Measurements from ENCODE around the gene P4HA3. TPM values are rescaled to one million over a fixed set of nuclear protein-coding genes. Genes with fewer than 3 reads are reported as not detected.

The P4HA3 gene
- total RNA-seq, 1 experiment from 2014 or later = 0.91 TPM

DNA sequence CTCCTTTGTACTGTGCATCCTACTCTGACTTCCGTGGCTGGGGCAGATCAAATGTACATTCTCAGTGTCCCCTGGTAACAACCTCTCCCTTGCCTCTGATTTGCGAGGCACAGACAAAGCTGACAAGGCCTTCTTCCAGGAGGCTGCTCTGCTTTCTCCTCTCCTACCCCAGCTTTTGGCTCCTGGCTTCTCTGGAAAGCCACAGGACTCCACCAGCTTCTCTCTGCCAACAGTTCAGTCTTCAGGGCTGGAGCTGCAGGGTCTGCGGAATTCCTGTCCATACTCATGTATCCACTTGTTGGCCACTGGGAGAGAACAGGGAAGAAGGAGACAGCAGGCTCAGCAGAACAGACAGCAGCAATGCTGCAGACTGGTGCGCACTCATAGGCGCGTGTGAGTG lies 44.4 kb downstream of the P4HA3 start:
- H3K36me3 ChIP-seq (ENCODE audit: control insufficient read depth in 1 of 2, insufficient read depth in 2 of 2, low read length in 2 of 2) = no peaks in the 10 kb centered on the region
- no peak overlapping the region for H3K4me2 ChIP-seq (ENCODE audit: low read length)
- no peak overlapping the region for H3K27ac ChIP-seq (ENCODE audit: low read depth, low read length)
- ATAC-seq = no peak
- intact Hi-C loops (cut with micrococcal nuclease) = no loop called here
- ChIA-PET CTCF (no interaction called here), RAD21 (ENCODE audit: low non-redundant PET in 1 of 2, low total read pairs in 2 of 2, uncharacterized antibody in 2 of 2, unreplicated experiment in 2 of 2) (no interaction called here), POLR2A (no interaction called here)
- H3K79me2 ChIP-seq (ENCODE audit: insufficient read depth, low read length) = no peaks in the 10 kb centered on the region
- no TSS peak for BruUV-seq (replicated peaks)
- no peak for DNase-seq (ENCODE audit: low read depth, low spot score)
- H4K20me1 ChIP-seq (ENCODE audit: insufficient read depth) = no peaks in the 10 kb centered on the region
- no peak overlapping the region for H2AFZ ChIP-seq (ENCODE audit: low read depth, low read length, poor library complexity, severe bottlenecking)
- peaks cover 3% of the 10 kb centered on the region; the same call in 1 of the 2 replicates for H3K9me2 ChIP-seq (ENCODE audit: insufficient read depth)
- no peaks in the 10 kb centered on the region for H3K4me1 ChIP-seq (ENCODE audit: control insufficient read depth in 1 of 2, insufficient read depth in 2 of 2, low read length in 2 of 2)
- H3K27me3 ChIP-seq (ENCODE audit: insufficient read depth, low read length) = no peaks in the 10 kb centered on the region
- H3K9me3 ChIP-seq (ENCODE audit: control insufficient read depth in 1 of 2, insufficient read depth in 1 of 2, low read depth in 1 of 2, low read length in 2 of 2) = no peaks in the 10 kb centered on the region
- H3K9ac ChIP-seq (ENCODE audit: low read length) = no peak overlapping the region
- TF ChIP-seq, protein P1, sequence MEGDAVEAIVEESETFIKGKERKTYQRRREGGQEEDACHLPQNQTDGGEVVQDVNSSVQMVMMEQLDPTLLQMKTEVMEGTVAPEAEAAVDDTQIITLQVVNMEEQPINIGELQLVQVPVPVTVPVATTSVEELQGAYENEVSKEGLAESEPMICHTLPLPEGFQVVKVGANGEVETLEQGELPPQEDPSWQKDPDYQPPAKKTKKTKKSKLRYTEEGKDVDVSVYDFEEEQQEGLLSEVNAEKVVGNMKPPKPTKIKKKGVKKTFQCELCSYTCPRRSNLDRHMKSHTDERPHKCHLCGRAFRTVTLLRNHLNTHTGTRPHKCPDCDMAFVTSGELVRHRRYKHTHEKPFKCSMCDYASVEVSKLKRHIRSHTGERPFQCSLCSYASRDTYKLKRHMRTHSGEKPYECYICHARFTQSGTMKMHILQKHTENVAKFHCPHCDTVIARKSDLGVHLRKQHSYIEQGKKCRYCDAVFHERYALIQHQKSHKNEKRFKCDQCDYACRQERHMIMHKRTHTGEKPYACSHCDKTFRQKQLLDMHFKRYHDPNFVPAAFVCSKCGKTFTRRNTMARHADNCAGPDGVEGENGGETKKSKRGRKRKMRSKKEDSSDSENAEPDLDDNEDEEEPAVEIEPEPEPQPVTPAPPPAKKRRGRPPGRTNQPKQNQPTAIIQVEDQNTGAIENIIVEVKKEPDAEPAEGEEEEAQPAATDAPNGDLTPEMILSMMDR (IDR thresholded peaks at IDR 0.05 in 2 of 3, conservative IDR thresholded peaks at IDR 0.05 in 1 of 3; ENCODE audit: borderline replicate concordance in 1 of 3, insufficient read depth in 1 of 3, low read depth in 2 of 3, low read length in 2 of 3) = no peak
- TF ChIP-seq EGR1 (IDR thresholded peaks at IDR 0.05; ENCODE audit: low read depth) (no peak), CEBPB (IDR thresholded peaks at IDR 0.05; ENCODE audit: low read depth) (no peak), CBX3 (IDR thresholded peaks at IDR 0.05; ENCODE audit: low read depth) (no peak), ELF1 (IDR thresholded peaks at IDR 0.05; ENCODE audit: borderline replicate concordance, low read depth) (no peak), EZH2phosphoT487 (IDR thresholded peaks at IDR 0.05; ENCODE audit: borderline replicate concordance) (no peak), EZH2 (IDR thresholded peaks at IDR 0.05) (no peak), POLR2A (IDR thresholded peaks at IDR 0.05; ENCODE audit: borderline replicate concordance, extremely low read depth, insufficient read depth, insufficient read length) (no peak), FOSL1 (IDR thresholded peaks at IDR 0.05; ENCODE audit: low read depth) (no peak), SRF (IDR thresholded peaks at IDR 0.05; ENCODE audit: low read depth) (no peak), TCF7L2 (IDR thresholded peaks at IDR 0.05; ENCODE audit: borderline replicate concordance, extremely low read depth, insufficient read depth, insufficient read length) (no peak), JUND (IDR thresholded peaks at IDR 0.05) (no peak), ZFX (IDR thresholded peaks at IDR 0.05) (no peak), ZNF274 (IDR thresholded peaks at IDR 0.05; ENCODE audit: low read depth, low read length) (no peak), RAD21 (IDR thresholded peaks at IDR 0.05; ENCODE audit: low read depth) (no peak)
- TF ChIP-seq, protein P2, sequence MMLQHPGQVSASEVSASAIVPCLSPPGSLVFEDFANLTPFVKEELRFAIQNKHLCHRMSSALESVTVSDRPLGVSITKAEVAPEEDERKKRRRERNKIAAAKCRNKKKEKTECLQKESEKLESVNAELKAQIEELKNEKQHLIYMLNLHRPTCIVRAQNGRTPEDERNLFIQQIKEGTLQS (IDR thresholded peaks at IDR 0.05) = no peak
- TF ChIP-seq, protein P3, sequence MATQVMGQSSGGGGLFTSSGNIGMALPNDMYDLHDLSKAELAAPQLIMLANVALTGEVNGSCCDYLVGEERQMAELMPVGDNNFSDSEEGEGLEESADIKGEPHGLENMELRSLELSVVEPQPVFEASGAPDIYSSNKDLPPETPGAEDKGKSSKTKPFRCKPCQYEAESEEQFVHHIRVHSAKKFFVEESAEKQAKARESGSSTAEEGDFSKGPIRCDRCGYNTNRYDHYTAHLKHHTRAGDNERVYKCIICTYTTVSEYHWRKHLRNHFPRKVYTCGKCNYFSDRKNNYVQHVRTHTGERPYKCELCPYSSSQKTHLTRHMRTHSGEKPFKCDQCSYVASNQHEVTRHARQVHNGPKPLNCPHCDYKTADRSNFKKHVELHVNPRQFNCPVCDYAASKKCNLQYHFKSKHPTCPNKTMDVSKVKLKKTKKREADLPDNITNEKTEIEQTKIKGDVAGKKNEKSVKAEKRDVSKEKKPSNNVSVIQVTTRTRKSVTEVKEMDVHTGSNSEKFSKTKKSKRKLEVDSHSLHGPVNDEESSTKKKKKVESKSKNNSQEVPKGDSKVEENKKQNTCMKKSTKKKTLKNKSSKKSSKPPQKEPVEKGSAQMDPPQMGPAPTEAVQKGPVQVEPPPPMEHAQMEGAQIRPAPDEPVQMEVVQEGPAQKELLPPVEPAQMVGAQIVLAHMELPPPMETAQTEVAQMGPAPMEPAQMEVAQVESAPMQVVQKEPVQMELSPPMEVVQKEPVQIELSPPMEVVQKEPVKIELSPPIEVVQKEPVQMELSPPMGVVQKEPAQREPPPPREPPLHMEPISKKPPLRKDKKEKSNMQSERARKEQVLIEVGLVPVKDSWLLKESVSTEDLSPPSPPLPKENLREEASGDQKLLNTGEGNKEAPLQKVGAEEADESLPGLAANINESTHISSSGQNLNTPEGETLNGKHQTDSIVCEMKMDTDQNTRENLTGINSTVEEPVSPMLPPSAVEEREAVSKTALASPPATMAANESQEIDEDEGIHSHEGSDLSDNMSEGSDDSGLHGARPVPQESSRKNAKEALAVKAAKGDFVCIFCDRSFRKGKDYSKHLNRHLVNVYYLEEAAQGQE (IDR thresholded peaks at IDR 0.05; ENCODE audit: low read depth) = no peak
- TF ChIP-seq, protein P4, sequence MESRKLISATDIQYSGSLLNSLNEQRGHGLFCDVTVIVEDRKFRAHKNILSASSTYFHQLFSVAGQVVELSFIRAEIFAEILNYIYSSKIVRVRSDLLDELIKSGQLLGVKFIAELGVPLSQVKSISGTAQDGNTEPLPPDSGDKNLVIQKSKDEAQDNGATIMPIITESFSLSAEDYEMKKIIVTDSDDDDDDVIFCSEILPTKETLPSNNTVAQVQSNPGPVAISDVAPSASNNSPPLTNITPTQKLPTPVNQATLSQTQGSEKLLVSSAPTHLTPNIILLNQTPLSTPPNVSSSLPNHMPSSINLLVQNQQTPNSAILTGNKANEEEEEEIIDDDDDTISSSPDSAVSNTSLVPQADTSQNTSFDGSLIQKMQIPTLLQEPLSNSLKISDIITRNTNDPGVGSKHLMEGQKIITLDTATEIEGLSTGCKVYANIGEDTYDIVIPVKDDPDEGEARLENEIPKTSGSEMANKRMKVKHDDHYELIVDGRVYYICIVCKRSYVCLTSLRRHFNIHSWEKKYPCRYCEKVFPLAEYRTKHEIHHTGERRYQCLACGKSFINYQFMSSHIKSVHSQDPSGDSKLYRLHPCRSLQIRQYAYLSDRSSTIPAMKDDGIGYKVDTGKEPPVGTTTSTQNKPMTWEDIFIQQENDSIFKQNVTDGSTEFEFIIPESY (IDR thresholded peaks at IDR 0.05; ENCODE audit: extremely low read depth, insufficient replicate concordance, low read length) = no peak
- no peak overlapping the region for H3K4me3 ChIP-seq (replicated peaks in 1 of 2; ENCODE audit: low read depth in 1 of 2, low read length in 2 of 2)
